COLO668 (cell line): ENCODE data around the gene DDX51.

Experiments used
- DNase-seq: peaks from one replicate; lab custom pipeline; 2025; ENCODE audit not compliant: unreplicated experiment; lab: John Stamatoyannopoulos, UW

The DDX51 gene

DNA sequence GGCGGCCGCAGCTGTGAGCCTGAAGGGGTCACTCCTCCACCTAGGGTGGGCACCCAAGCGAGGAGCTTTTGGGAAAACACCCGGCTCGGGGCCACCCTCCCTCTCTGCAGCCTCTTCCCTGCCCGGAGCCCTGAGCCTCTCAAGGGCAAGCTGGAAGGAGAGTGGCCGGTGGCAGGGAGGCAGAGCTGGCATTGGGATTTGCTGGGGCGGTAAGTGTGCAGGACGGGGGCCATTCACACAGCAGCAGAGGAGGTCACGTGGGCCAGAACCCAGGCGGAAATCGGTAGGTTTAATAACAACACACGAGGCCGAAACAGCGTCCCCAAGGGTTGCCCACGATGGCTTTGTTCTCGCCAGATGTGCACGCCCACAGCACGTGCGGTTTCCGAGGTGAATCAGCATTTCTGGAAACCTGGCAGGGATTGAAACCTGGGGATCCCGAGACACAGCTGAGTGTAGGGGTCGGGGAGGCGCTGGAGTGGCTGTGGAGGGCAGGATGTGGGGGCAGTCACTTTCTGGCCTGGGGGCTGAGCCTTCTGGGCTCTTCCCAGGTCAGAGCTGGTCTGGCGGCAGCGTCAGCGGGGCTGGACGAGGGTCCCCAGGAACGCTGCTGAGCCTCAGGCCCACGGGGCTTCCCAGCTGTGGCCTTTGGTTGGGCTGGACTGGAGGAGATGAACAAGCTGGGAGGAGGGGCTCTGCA, 23.6 kb upstream of the DDX51 start:
- no peak for DNase-seq

- DNase-seq = no peak
Observed at GRCh38 chr12:132166801-132167591, 22.9 kb upstream of the DDX51 start.

- DNase-seq = no peak
Observed at GRCh38 chr12:132166093-132166492, 22.0 kb upstream of the DDX51 start.

GRCh38 chr12:132165584-132165983, 21.5 kb upstream of the DDX51 start:
- no peak for DNase-seq

DNA sequence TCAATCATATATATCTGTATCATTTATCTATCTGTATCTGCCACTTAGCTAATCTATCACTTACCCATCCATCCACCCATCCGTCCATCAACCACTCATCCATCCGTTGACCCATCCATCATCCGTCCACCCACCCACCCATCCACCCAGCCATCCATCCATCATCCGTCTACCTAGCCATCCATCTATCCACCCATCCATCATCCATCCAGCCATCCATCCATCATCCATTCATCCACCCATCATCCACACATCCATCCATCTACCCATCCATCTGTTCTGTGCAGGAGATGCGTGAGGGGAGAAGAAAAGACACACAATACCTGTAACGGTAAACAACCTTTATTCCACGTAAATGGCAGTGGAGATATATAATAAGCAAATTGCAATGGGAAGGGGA, 20.3 kb upstream of the DDX51 start:
- DNase-seq = no peak

DNA sequence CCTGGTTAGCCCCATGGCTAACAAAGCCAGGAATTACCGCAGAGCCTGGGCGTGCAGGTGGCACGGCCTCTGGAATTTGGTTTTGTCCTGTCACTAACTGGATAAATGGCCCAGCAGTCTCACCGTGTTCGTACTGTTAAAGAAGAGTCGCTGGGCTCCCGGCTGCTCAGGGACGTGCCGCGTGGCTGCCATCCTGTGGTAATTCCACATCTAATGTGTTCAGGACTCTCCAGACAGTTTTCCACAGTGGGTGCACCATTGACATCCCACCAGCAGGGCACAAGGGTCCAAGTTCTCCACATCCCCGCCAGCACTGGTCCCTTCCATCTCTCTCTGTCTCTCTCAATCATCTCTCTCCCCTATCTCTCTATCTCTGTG, 19.8 kb upstream of the DDX51 start:
- no peak for DNase-seq

DNA sequence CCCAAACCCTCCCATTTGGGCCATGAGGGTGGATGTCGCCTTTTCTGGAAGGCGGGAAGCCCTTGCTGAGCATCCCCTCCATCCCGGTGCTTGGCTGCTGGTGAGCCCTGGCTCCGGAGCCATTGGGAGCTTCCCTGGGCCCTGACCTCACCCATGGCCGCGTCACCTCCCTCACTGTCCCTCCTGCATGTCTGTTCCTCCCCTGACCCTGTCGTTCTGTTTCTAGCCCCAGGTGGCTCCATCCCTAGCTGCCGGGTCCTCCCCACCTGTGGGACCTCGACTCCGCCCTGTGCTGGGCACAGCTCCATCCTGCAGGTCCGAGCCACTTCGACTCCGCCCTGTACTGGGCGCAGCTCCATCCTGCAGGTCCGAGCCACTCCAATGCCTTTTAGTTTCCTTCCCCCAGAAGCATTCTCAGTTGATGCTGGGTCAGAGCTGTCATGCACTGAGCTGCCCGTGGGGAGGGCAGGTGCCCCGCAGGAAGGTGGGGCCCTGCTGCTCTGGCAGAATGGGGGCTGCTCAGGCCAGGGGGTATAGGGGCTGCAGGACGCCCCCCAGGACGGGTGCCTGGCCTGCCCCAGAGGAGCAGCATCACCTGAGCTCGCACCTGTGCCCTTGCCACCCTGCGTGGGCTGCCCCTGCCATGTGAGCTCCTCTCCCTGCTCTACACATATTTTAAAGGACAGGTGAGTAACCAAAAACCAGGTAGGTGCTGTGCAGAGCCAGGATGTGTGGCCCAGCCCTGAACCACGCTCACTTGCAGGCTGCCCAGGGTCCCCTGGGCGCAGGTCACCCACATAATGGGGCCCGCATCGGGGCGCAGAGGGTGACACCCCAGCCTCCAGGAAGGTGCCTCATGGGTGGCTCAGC, 19.2 kb upstream of the DDX51 start:
- no peak for DNase-seq

DNA sequence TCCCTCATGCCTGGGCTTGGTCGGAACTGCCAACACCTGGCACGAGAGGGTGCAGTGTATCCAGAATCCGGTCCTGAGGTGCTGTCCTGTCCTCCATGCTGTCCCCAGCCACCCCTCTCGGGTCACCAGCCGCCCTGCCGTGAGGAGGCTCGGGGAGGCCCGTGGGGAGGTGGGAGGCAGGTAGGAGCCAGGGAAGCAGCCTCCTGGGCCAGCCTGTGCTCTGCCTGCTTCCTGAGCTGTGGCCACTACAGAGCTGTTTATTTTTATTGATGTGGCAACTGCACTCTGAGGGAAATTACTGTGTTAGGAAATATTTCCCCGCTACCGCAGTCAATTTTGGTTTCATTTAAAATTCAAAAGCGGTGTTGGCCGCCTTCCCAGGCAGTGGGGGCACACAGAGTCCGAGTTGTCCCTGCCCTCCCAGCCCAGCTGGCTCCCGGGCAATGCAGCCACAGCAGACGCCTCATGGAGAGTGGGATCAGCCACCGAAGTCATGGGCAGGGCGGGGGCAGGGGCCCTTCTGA, 18.5 kb upstream of the DDX51 start:
- DNase-seq = no peak

- no peak for DNase-seq
Observed at GRCh38 chr12:132161796-132162507, 17.8 kb upstream of the DDX51 start.

DNA sequence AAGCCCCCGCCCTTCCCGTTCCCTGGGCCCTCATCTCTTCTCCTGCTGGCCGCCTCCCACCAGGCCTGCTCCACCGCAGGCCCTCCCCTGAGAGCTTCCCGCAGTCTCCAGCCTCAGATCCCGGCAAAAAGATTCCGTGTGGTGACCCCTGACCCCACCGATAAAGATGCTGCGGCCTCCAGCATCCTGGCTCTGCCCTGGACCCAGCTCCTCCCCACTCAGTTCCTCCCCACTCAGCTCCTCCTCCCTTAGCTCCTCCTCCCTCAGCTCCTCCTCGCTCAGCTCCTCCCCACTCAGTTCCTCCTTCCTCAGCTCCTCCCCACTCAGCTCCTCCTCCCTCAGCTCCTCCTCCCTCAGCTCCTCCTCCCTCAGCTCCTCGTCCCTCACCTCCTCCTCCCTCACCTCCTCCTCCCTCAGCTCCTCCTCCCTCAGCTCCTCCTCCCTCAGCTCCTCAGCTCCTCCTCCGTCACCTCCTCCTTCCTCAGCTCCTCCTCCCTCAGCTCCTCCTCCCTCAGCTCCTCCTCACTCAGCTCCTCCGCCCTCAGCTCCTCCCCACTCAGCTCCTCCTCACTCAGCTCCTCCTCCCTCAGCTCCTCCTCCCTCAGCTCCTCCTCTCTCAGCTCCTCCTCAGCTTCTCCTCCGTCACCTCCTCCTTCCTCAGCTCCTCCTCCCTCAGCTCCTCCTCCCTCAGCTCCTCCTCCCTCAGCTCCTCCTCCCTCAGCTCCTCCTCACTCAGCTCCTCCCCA, 17.1 kb upstream of the DDX51 start:
- DNase-seq = no peak

GRCh38 chr12:132160601-132161035, 16.5 kb upstream of the DDX51 start:
- DNase-seq = no peak

DNA sequence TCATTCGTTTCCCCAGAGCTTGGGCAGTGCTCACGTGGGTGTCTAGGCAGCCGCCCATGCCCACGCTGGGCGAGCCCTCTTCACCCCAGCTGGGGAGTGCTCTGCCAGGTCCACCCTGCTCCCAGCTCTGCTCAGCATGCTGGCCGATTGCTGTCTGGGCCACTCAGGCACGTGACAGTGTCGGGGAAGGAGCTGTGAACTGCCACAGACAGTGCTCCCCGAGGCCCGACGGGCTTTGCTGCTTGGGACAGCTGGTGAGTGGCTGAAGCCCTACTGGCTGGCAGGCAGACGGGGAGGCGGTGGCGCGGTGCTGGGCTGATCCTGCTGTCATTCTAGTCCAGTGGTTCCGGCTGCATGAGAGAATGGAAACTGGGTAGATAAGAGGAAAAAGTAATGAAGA, 15.9 kb upstream of the DDX51 start:
- no peak for DNase-seq

DNA sequence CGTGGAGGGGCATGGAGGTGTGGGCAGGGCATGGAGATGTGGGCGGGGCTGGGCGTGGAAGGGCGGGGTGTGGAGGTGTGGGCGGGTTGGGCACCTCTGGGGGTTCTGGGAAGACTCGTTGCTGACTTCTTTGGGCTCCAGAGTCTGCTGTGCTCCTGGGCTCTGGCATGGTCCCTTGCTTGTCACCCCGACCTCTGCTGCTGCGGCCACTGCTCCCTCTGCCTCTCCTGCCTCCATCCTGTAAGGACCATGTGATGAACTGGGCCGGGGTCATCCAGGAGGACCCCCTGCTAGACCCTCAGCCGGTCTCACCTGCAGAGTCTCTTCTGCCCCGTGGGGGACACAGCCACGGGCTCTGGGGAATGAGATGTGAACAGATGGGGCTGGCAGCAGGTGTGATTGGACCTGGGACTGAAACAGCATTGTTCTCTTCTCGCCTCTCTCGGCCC, 15.5 kb upstream of the DDX51 start:
- no peak for DNase-seq

DNA sequence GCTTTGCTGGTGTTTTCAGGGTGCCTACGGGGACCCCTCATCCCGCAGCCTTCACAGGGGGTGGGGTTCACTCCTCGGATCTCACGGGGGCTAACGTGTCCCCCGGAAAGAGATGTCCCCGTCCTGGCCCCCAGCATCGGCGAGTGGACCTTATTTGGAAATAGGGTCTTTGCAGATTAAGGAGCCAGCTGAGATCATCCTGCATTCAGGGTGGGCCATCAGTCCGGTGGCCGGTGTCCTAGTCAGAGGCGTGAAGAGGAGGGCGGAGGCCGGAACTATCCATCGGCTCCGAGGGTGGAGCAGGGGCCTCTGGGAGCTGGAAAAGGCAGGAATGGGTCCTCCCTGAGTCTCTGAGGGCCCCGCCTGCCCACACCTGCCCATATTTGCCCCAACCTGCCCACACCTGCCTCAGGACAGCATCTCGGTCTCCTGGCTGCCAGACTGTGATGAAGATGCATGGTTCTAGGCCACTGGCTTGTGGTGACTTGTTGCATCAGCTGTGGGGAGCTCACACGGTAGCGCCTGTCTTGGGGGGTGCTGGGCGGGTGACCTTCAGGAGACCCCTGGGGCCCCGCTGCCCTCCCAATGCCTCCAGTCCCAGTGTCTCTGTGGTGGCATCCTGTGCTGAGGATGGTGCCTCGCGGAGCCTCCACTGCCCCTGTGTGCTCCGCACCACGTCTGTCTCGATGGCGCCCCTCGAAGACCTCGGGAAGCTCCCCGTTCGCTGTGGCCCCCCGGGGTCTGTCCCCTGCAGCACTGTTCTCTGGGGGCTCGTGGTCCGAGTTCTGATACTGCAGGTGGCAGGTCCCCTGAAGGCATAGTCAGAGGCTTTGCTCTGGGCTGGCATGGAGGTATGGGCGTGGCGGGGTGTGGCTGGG, 14.8 kb upstream of the DDX51 start:
- peak; percentile 7 for DNase-seq

DNA sequence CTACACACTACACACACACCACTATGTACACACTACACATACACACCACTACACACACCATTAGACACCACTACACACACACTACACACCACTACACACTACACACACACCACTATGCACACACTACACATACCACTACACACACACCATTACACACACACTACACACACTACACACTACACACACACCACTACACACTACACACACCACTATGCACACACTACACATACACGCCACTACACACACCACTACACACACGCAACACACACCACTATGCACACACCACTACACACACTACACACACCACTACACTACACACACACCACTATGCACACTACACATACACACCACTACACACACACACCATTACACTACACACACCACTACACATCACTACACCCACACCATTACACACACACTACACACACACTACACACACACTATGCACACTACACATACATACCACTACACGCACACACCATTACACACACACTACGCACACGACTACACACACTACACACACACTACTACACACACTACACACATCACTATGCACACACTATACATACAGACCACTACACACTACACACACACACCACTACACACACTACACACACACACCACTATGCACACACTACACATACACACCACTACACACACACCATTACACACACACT, 13.8 kb upstream of the DDX51 start:
- DNase-seq = no peak

DNA sequence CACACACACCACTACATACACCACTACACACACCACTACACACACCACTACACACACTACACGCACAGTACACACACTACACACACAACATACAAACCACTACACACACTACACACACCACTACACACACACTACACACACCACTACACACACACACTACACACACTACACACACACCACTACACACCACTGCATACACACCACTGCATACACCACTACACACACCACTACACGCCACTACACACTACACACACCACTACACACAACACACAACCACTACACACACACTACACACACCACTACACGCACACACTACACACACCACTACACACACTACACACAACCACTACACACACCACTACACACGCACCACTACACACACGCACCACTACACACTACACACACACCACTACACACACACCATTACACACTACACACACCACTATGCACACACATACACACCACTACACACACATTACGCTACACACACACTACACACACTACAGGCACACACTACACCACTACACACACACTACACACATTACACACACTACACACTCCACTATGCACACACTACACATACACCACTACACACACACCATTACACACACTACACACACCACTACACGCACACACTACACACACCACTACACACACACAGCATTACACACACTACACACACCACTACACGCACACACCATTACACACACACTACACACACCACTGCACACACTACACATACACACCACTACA, 12.6 kb upstream of the DDX51 start:
- DNase-seq = no peak

DNA sequence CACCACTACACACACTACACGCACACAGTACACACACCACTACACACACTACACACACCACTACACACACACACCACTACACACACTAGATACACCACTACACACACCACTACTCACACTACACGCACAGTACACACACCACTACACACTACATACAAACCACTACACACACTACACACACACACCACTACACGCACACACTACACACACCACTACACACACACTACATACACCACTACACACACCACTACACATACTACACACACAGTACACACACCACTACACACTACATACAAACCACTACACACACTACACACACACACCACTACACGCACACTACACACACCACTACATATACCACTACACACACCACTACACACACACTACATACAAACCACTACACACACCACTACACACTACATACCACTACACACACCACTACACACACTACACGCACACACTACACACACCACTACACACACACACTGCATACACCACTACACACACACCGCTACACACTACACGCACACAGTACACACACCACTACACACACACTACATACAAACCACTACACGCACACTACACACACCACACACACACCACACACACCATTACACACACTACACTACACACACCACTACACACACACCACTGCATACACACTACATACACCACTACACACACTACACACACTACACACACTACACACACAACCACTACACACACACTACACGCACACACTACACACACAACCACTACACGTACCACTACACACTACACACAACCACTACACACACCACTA, 11.9 kb upstream of the DDX51 start:
- no peak for DNase-seq
